Activated CD4-positive, CD25-positive, alpha-beta regulatory T cell (primary cell): ENCODE measurements around the gene CYP20A1.
"Not testable (repeated sequence)": the region's sequence is repeated elsewhere in the genome, so short reads cannot be mapped to it uniquely, and the experiment has no call there.

Source experiments
- DNase-seq, 4 experiments: peaks; one replicate each; lab custom pipeline; 2025; lab: John Stamatoyannopoulos, UW

The CYP20A1 gene

GRCh38 chr2:203238704-203239526, at the start of gene CYP20A1:
Gene CYP20A1 (plus strand): TSS chr2:203239018. CDS start chr2:203239063, 45 bp downstream.
- DNase-seq: peak; percentile 92 to 96 (median 95)

- DNase-seq: not testable (repeated sequence)
Measured at GRCh38 chr2:203190547-203190946, 48.3 kb upstream of the CYP20A1 start.

GRCh38 chr2:203191026-203191425, 47.8 kb upstream of the CYP20A1 start:
- DNase-seq: not testable (repeated sequence)

DNA sequence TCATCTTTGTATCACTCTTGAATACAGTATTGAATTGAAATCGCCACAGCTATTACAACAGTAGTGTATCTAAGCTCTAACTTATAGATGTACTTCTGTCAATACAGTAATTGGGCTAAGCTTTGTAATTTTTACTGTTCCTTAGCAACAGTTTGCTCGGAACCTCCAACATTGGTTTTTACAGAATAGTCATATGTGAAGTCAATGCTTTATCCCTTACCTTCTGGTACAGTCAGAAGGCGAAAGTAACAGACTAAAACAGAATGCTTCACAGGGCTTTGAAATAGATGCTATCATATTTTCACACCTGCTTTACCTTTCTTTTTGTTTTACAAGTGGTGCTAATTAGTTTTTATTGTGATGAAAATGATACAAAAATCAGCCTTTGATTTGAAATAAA, 46.9 kb upstream of the CYP20A1 start:
- no peak for DNase-seq

- DNase-seq: no peak
Measured at GRCh38 chr2:203195331-203196036, 43.3 kb upstream of the CYP20A1 start.

DNA sequence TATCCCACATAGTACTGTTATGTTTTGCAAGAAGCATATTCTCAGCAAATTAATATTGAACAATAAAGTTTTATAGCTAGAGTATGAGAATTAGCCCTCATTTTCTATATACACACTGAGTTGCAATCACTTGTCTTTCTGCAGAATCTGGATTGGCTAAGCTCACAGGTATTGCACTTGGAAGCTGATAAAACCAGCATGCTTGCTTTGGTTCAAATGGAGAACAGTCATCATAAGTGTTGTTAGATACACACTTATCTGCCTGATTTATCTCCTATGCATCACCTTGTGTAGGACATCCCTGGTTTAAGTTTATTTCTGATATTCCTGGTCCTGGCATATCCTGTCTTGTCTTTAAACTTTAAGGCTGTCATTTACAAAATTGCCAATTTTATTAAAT, 38.0 kb upstream of the CYP20A1 start:
- DNase-seq: no peak

DNA sequence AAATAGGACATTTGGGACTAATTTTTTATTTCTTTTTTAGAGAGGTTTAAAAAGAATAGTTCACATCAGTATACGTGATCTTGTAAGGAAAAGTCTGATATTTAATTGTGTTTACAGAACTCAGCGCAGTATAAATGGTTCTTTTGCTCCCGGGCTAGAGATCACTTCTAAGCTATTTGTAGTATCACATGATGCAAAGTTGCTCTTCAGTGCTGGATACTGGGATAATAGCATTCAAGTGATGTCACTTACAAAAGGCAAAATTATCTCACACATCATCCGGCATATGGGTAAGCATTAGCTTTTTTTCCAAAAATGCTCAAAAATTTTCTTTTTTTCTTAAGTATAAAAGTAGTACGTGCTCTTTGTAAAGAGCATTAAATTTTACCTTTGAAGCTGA, 37.4 kb upstream of the CYP20A1 start:
- no peak for DNase-seq

DNA sequence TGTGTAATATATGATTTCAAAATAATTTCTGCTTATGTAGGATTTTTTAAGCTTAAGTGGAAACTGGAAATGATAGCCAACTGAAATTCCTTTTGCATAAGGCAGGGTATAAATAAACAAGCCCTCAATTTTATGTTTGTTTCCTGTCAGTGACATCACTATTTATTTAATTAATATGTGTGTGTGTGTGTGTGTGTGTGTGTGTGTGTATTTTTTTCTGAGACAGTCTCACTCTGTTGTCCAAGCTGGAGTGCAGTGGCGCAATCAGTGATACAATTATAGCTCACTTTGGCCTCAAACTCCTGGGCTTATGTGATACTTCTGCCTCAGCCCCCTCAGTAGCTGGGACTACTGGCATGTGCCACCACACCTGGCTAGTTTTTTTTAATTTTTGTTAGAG, 29.3 kb upstream of the CYP20A1 start:
- DNase-seq: no peak

DNA sequence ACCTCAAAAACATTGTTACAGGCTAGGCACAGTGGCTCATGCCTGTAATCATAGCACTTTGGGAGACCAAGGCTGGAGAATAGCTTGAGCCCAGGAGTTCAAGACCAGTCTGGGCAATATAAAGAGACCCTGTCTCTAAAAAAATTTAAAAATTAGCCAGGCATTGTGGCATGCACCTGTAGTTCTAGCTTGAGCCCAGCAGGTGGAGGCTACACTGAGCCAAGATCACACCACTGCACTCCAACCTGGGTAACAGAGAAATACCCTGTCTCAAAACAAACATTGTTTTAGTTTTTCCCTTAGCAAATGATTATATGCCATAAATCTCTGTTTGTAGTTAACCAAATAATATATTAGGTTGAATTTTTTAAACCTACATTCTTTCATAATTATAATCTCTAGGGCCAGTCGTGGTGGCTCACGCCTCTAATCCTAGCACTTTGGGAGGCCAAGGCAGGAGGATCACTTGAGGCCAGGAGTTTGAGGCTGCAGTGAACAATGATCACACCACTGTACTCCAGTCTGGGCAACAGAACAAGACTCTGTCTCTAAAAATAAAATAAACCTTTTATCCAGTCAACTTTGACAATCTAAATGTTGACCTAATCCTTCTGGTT, 13.3 kb upstream of the CYP20A1 start:
- DNase-seq: peak in 1 of 4 experiments; percentile 2

DNA sequence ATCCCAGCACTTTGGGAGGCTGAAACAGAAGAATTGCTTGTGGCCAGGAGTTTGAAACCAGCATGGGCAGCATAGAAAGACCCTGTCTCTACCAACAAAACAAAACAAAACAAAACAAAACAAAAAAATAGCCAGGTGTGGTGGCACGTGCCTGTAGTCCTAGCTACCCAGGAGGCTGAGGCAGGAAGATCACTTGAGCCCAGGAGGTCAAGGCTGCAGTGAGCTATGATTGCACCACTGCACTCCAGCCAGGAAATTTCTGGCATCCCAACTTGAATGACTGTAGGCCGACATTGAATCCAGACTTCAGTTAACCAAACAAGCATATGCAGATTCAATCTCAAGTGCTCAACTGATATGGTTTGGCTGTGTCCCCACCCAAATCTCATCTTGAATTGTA, 9.1 kb upstream of the CYP20A1 start:
- not testable (repeated sequence) for DNase-seq

DNA sequence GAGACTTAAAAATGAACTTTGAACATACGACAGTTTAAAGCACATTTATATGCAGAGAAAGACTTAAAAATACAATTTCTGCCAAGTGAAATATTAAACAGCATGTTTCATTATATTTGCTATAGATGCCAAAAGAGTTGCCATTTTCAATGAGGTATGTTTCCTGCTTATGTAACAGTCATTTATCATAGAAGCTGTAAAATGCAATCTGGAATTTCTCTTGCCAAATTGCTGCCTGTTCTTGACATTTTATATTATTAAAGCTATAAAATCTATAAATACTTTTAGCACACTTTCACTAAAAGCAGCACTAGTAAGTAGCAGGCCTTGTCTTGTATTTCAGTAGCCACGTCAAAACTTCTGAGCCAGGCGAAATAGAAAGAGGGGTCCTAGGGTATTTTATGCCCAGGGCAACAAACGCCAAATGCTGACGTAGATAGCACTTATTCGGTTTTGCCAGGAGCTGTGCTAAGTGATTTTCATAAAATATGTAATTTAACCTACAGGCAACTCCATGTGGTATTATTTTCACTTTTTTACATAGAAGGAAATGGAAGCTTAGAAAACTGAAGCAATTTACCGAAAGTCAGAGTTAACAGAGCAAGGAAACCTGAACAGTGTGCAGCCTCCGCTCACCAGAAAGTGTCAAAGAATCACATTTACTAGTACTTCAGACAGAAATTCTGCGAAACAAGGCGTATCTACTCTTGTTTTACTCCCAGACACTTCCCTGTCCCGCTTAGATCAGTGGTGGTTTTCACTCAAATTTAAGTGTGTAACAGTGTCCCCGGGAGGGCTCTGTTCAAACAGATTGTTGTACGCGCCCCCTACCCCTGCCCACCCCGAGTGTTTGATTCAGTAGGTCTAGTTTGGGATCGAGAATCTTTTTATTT, 1.2 kb upstream of the CYP20A1 start:
- DNase-seq: no peak

GRCh38 chr2:203238292-203238703, 520 bp upstream of the CYP20A1 start:
- DNase-seq: no peak

DNA sequence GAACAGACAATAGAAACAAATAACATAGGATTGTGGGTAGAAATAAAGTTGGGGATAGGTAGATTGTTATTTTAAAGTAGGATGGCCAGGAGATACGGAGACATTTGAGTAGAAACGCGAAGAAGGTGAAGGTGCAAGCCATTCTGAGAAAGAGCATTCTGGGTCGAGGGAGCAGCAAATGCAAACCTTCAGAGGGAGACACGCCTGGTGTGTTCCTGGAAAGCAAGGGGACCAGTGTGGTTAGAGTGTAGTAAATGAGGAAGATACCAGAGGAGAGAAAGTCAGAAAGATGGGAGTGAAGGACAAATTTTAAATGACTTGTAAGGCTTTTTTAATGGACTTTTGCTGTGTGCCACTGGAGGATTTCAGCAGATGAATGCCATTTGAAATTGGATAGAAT, 1.7 kb downstream of the CYP20A1 start:
- DNase-seq: no peak

GRCh38 chr2:203242518-203242917, 3.7 kb downstream of the CYP20A1 start:
- DNase-seq: no peak

DNA sequence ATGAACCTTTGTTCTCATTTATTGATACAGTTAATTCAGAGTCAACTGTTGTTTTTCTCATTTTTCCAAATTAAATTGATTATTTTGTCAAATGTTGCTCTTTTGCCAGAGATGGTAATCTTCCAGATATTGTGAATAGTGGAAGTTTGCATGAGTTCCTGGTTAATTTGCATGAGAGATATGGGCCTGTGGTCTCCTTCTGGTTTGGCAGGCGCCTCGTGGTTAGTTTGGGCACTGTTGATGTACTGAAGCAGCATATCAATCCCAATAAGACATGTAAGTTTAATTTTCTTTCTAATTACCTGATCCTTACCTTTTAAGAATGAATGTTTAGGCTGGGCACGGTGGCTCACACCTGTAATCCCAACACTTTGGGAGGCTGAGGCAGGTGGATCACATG, 7.8 kb downstream of the CYP20A1 start:
- no peak for DNase-seq

DNA sequence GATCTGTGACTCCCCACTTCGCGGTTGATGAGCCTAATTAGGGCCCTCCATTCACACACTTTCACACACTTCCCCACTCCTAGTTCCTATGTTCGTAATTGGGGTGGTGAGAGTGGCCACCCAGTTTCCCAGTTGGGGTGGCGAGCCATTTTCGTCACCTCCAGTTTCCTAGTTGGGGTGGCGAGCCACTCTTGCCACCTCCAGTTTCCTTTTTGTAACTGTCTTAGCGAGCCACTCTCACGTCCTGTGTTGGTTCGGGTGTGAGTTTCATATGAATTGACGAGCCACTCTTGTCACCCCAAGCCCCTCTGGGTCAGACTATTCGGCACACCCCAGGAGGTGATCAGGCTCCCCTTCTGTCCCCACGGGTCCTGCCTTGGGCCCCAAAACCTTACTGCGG, 14.0 kb downstream of the CYP20A1 start:
- no peak for DNase-seq

GRCh38 chr2:203253422-203254095, 14.7 kb downstream of the CYP20A1 start:
- DNase-seq: not testable (repeated sequence)

- no peak for DNase-seq
Measured at GRCh38 chr2:203261326-203262159, 22.7 kb downstream of the CYP20A1 start.

GRCh38 chr2:203279288-203279687, 40.5 kb downstream of the CYP20A1 start:
- no peak for DNase-seq

GRCh38 chr2:203280428-203281064, 41.7 kb downstream of the CYP20A1 start:
- DNase-seq: no peak
